DND-41 (cell line): ENCODE measurements around the gene ABHD17C.

Source experiments
- ATAC-seq: fragments of 200-7000 bp; cut with Tn5 transposase; 3 replicates; pipeline ENCODE4 v1.9.1; 2021; ENCODE audit warnings: low read depth; ENCODE audit not compliant: insufficient read depth
- DNase-seq: peaks from one replicate; pipeline ENCODE4 v3.0.0-alpha.2; 2020
- H2AFZ ChIP-seq: 2 replicates; pipeline ENCODE4 v1.6.0; 2012; ENCODE audit warnings: low read depth, low read length
- H3K27ac ChIP-seq: 2 replicates; pipeline ENCODE4 v1.5.1; 2012; ENCODE audit warnings: low read length, inconsistent platforms
- H3K27me3 ChIP-seq: fragments of 200-600 bp; sonication (generic); 2 replicates; pipeline ENCODE4 v1.6.0; 2012; ENCODE audit warnings: low read length, mild to moderate bottlenecking, inconsistent platforms; ENCODE audit not compliant: insufficient read depth, poor library complexity
- H3K36me3 ChIP-seq: 2 replicates; pipeline ENCODE4 v1.5.1; 2012; ENCODE audit warnings: low read length, inconsistent platforms; ENCODE audit not compliant: insufficient read depth
- H3K4me1 ChIP-seq: 2 replicates; pipeline ENCODE4 v1.5.1; 2012; ENCODE audit warnings: mild to moderate bottlenecking, low read length; ENCODE audit not compliant: insufficient read depth
- H3K4me2 ChIP-seq: 2 replicates; pipeline ENCODE4 v1.6.0; 2012; ENCODE audit warnings: mild to moderate bottlenecking, moderate library complexity, low read length, inconsistent platforms; ENCODE audit not compliant: insufficient read depth
- H3K4me3 ChIP-seq, 2 experiments: fragments of 200-600 bp in 1 of 2; shearing (Covaris generic) in 1 of 2; 2 replicates each; pipeline ENCODE4 v1.5.1; 2012 to 2016; ENCODE audit warnings: inconsistent platforms in 2 of 2, low read length in 2 of 2, mild to moderate bottlenecking in 2 of 2, low read depth in 1 of 2, moderate library complexity in 1 of 2
- H3K79me2 ChIP-seq: 2 replicates; pipeline ENCODE4 v1.6.0; 2012; ENCODE audit warnings: low read length, inconsistent platforms; ENCODE audit not compliant: insufficient read depth
- H3K9ac ChIP-seq: 2 replicates; pipeline ENCODE4 v1.6.0; 2012; ENCODE audit warnings: low read depth, mild to moderate bottlenecking, inconsistent platforms, low read length, moderate library complexity
- H3K9me3 ChIP-seq: 2 replicates; pipeline ENCODE4 v1.5.1; 2012; ENCODE audit warnings: low read length, moderate library complexity, mild to moderate bottlenecking, inconsistent platforms; ENCODE audit not compliant: insufficient read depth, severe bottlenecking
- H4K20me1 ChIP-seq: 2 replicates; pipeline ENCODE4 v1.6.0; 2012; ENCODE audit warnings: low read length; ENCODE audit not compliant: insufficient read depth
- EZH2 ChIP-seq: IDR thresholded peaks from 3 replicates; pipeline ENCODE4 v1.6.1; 2012; ENCODE audit warnings: borderline replicate concordance, low read depth, mild to moderate bottlenecking, moderate library complexity, low read length, inconsistent platforms; ENCODE audit not compliant: severe bottlenecking
- TF ChIP-seq, protein P1 (sequence below): IDR thresholded peaks from 2 replicates; pipeline ENCODE4 v1.5.1; 2012; ENCODE audit warnings: borderline replicate concordance, low read length, moderate library complexity, mild to moderate bottlenecking; ENCODE audit not compliant: poor library complexity, severe bottlenecking; ENCODE audit errors: extremely low read depth

Gene ABHD17C

GRCh38 chr15:80754014-80754413 lies 58.9 kb downstream of the ABHD17C start:
- Histone ChIP-seq H3K4me3 (no peak overlapping the region), H4K20me1 (no peaks in the 10 kb centered on the region), H3K4me1 (no peaks in the 10 kb centered on the region), H3K27me3 (peaks cover 10% of the 10 kb centered on the region), H3K9me3 (no peaks in the 10 kb centered on the region), H3K4me2 (no peak overlapping the region), H3K27ac (no peak overlapping the region), H3K79me2 (no peaks in the 10 kb centered on the region), H3K9ac (no peak overlapping the region), H2AFZ (no peak overlapping the region), H3K36me3 (no peaks in the 10 kb centered on the region)
- ATAC-seq (no peak), DNase-seq (no peak)
- no peak for TF ChIP-seq EZH2
- TF ChIP-seq, protein P1, sequence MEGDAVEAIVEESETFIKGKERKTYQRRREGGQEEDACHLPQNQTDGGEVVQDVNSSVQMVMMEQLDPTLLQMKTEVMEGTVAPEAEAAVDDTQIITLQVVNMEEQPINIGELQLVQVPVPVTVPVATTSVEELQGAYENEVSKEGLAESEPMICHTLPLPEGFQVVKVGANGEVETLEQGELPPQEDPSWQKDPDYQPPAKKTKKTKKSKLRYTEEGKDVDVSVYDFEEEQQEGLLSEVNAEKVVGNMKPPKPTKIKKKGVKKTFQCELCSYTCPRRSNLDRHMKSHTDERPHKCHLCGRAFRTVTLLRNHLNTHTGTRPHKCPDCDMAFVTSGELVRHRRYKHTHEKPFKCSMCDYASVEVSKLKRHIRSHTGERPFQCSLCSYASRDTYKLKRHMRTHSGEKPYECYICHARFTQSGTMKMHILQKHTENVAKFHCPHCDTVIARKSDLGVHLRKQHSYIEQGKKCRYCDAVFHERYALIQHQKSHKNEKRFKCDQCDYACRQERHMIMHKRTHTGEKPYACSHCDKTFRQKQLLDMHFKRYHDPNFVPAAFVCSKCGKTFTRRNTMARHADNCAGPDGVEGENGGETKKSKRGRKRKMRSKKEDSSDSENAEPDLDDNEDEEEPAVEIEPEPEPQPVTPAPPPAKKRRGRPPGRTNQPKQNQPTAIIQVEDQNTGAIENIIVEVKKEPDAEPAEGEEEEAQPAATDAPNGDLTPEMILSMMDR = no peak

- TF ChIP-seq EZH2 = no peak
- TF ChIP-seq, protein P1 = no peak
- no peak for ATAC-seq
- Histone ChIP-seq H4K20me1 (no peaks in the 10 kb centered on the region), H3K9me3 (no peaks in the 10 kb centered on the region), H3K9ac (no peak overlapping the region), H3K36me3 (no peaks in the 10 kb centered on the region), H3K4me3 (no peak overlapping the region), H3K4me2 (no peak overlapping the region), H2AFZ (no peak overlapping the region), H3K27me3 (peaks cover 10% of the 10 kb centered on the region), H3K27ac (no peak overlapping the region), H3K79me2 (no peaks in the 10 kb centered on the region), H3K4me1 (no peaks in the 10 kb centered on the region)
- DNase-seq = no peak
Observed at GRCh38 chr15:80755885-80756284, 60.8 kb downstream of the ABHD17C start.

DNA sequence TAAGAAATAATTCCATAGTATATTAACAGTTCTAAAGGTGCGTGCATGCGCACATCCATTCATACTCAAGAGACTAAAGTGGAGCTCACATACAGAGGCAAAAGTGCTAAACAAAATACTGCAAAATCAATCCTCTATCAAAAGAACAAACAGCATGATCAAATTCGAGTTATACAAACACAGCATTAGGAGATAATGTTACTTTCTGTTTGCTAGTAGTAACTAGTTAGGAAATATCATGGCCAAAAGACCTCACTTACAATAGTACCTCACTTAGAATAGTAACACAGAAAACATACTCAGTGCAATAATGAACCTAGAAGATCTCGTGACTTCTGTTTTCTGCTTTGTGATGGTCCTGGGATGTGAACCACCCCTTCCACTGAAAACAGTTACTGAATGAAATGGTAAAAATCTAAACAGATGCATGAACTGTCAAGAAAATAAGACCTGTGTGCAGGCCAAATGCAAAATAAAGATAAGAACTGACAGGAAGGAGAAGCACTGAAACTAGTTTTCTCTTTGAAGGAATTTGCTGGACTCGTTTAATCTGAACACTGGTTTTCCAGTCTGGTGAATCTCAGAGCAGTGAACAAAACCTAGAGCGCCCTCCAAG lies 63.1 kb downstream of the ABHD17C start:
- Histone ChIP-seq H3K36me3 (no peaks in the 10 kb centered on the region), H3K9me3 (no peaks in the 10 kb centered on the region), H3K4me2 (no peak overlapping the region), H2AFZ (no peak overlapping the region), H3K27ac (no peak overlapping the region), H3K79me2 (no peaks in the 10 kb centered on the region), H3K4me3 (no peak overlapping the region), H4K20me1 (no peaks in the 10 kb centered on the region), H3K4me1 (no peaks in the 10 kb centered on the region), H3K9ac (no peak overlapping the region), H3K27me3 (peaks cover 10% of the 10 kb centered on the region)
- TF ChIP-seq EZH2 = no peak
- TF ChIP-seq, protein P1 = no peak
- no peak for DNase-seq
- no peak for ATAC-seq
